Heart left ventricle (tissue), 16 donors: ENCODE results near the gene EIF4E3. TPM values are rescaled to one million over a fixed set of nuclear protein-coding genes. Genes with fewer than 3 reads are reported as not detected.

Source experiments
- ATAC-seq, 4 donors: fragments of 200-7000 bp; cut with Tn5 transposase; one replicate each; pipeline ENCODE4 v1.9.1; 2020 to 2022; ENCODE audit warnings: moderate library complexity in 4 of 4, mild to moderate bottlenecking in 3 of 4, moderate number of reproducible peaks in 1 of 4
- DNase-seq, 5 donors: peaks; one replicate each; pipeline ENCODE4 v3.0.0-alpha.2; 2020
- H3K27ac ChIP-seq, 12 donors: fragments of 200-600 bp; sonication (generic) in 4 of 12; one replicate each; pipeline versions ENCODE4 v1.5.0 to v1.8.0; 2016 to 2022; ENCODE audit warnings: mild to moderate bottlenecking in 2 of 12
- H3K27me3 ChIP-seq, 9 donors: fragments of 200-600 bp; sonication (generic) in 2 of 9; one replicate each; pipeline versions ENCODE4 v1.5.1 to v1.8.0; 2016 to 2022; ENCODE audit warnings: mild to moderate bottlenecking in 3 of 9
- H3K36me3 ChIP-seq, 9 donors: fragments of 200-600 bp; sonication (generic) in 2 of 9; one replicate each; pipeline versions ENCODE4 v1.5.0 to v1.8.0; 2018 to 2022; ENCODE audit warnings: mild to moderate bottlenecking in 2 of 9
- H3K4me1 ChIP-seq, 12 donors: fragments of 200-600 bp; sonication (generic) in 4 of 12; one replicate each; pipeline versions ENCODE4 v1.5.0 to v1.8.0; 2016 to 2022; ENCODE audit warnings: mild to moderate bottlenecking in 3 of 12
- H3K4me3 ChIP-seq, 12 donors: fragments of 200-600 bp; sonication (generic) in 4 of 12; one replicate each; pipeline versions ENCODE4 v1.5.0 to v1.8.0; 2017 to 2022; ENCODE audit warnings: mild to moderate bottlenecking in 9 of 12, moderate library complexity in 4 of 12
- H3K9me3 ChIP-seq, 12 donors: fragments of 200-600 bp; sonication (generic) in 4 of 12; one replicate each; pipeline versions ENCODE4 v1.5.0 to v1.8.0; 2016 to 2022; ENCODE audit warnings: mild to moderate bottlenecking in 1 of 12
- CTCF ChIP-seq, 12 donors: fragments of 200-600 bp; sonication (generic) in 4 of 12; IDR thresholded peaks; one replicate each; pipeline versions ENCODE4 v1.5.0 to v1.8.0; 2018 to 2022; ENCODE audit warnings: antibody characterized with exemption in 12 of 12, mild to moderate bottlenecking in 5 of 12
- POLR2A ChIP-seq, 2 donors: fragments of 450-650 bp; IDR thresholded peaks; one replicate each; pipeline ENCODE4 v1.6.1; 2017; ENCODE audit warnings: antibody characterized with exemption in 2 of 2, mild to moderate bottlenecking in 2 of 2, moderate library complexity in 2 of 2
- WGBS, 4 donors: extraction: QIAGEN DNeasy Blood & Tissue Kit in 2 of 4; methylation state at CpG; one replicate each; pipeline versions ENCODE4 v1.1.5 to v1.1.7; 2013 to 2018; 5-methylcytosine and 5-hydroxymethylcytosine counted together
- intact Hi-C, 10 donors: fragments of 100-400 bp; cut with DNase I; formaldehyde crosslinking; loops; one replicate each; pipeline versions ENCODE4 v1.11.1 to v1.14.2; 2022
- polyA plus RNA-seq, 2 donors: library from polyadenylated mRNA; stranded (reverse); fragments of 200-250 nt; gene quantifications; one replicate each; pipeline ENCODE4 v1.2.3, GENCODE V29; 2013
- total RNA-seq, 9 donors: library from RNA; depleted of rRNA in 2 of 9; stranded (reverse); fragments of >200 nt in 2 of 9; fragmentation: NEBNext Ultra II Directional in 3 of 9; extraction: Animal tissue kit (Norgen Biotek cat#: 25700) in 3 of 9; gene quantifications; one replicate each; pipeline versions ENCODE4 v1.1.0 to v1.2.4, GENCODE V29; 2016 to 2023
- donor health status: ischemic (EF 13 %, LVEDD 7.1; RV severe dilation, severe dysfunction).
- donor health status: healthy with polysubstance abuse.
- donor health status: DM: no; HTN: yes; CAD: no.
- donor health status: DM: no; HTN: no; CAD: no.
- donor health status: ischemic (EF 25% LVEDD 6.9; RV normal size, moderate dysfunction).
- donor health status: ischemic (EF 25% LVEDD 5.7; RV mildly dilated, moderate dysfunction).
- donor health status: healthy.
- donor health status: DM: yes; HTN: yes; CAD: no.
- donor health status: ischemic (EF 35%, LVEDD 5.7; RV mildly dilated, moderate dysfunction).
- donor health status: nonischemic (EF 11% LVEDD 7.7; RV severe dilation, severe dysfunction).
- donor health status: DM: yes; HTN: yes; CAD: no.
- donor health status: PGD.
- donor health status: ischemic (EF 29% LVEDD 5.4; RV normal size, mild dysfunction).
- donor health status: nonischemic (EF 23%, LVEDD 6.1; RV moderate dilation, normal function).

EIF4E3 gene
- total and polyA plus RNA-seq, 11 donors = 18.4 to 53.0 (median 45.4) TPM

GRCh38 chr3:71652781-71653413 is 72.3 kb downstream of the EIF4E3 start:
- no peak overlapping the region for H3K4me3 ChIP-seq
- H3K4me1 ChIP-seq = peaks cover 0 to 8% (median 1%) of the 10 kb centered on the region in 12 donors
- ATAC-seq (peak in 3 of 4 donors; percentile 67 to 79 (median 79)), DNase-seq (peak in 2 of 5 donors; percentile 24 to 48)
- no peak for TF ChIP-seq POLR2A (IDR thresholded peaks at IDR 0.05)
- peak; percentile 21 to 68 (median 50) for TF ChIP-seq CTCF (IDR thresholded peaks at IDR 0.05)
- H3K27ac ChIP-seq = peak overlapping the region in 1 of 12 donors; percentile 13
- intact Hi-C loops = loop anchor here in 8 of 10 donors (2.0 to 10.0 kb wide), 10 partner anchors 346 to 1591 kb away; no protein-coding TSS in a partner anchor
- H3K9me3 ChIP-seq = no peaks in the 10 kb centered on the region
- H3K36me3 ChIP-seq = no peaks in the 10 kb centered on the region
- no peaks in the 10 kb centered on the region for H3K27me3 ChIP-seq
- WGBS, 4 donors = 35 to 40% (median 37%) methylated on average over 14 of the region's 14 CpGs

GRCh38 chr3:71651625-71652024 is 73.6 kb downstream of the EIF4E3 start:
- Histone ChIP-seq H3K9me3 (no peaks in the 10 kb centered on the region), H3K27ac (no peak overlapping the region), H3K4me1 (peaks cover 0 to 11% (median 0%) of the 10 kb centered on the region in 12 donors), H3K4me3 (no peak overlapping the region), H3K36me3 (no peaks in the 10 kb centered on the region), H3K27me3 (no peaks in the 10 kb centered on the region)
- DNase-seq = no peak
- 88 to 94% (median 89%) methylated on average over 6 of the region's 6 CpGs for WGBS, 4 donors
- intact Hi-C loops = loop anchor here in 8 of 10 donors (2.0 to 10.0 kb wide), 10 partner anchors 344 to 1589 kb away; no protein-coding TSS in a partner anchor
- no peak for TF ChIP-seq POLR2A (IDR thresholded peaks at IDR 0.05)
- no peak for TF ChIP-seq CTCF (IDR thresholded peaks at IDR 0.05)
- ATAC-seq = no peak

- ATAC-seq (no peak), DNase-seq (no peak)
- intact Hi-C loops = loop anchor here in 8 of 10 donors (5.0 to 10.0 kb wide), 9 partner anchors 343 to 1588 kb away; no protein-coding TSS in a partner anchor
- no peak overlapping the region for H3K27ac ChIP-seq
- H3K9me3 ChIP-seq = no peaks in the 10 kb centered on the region
- 87 to 92% (median 89%) methylated on average over 5 of the region's 5 CpGs for WGBS, 4 donors
- no peak overlapping the region for H3K4me3 ChIP-seq
- TF ChIP-seq CTCF (IDR thresholded peaks at IDR 0.05) = no peak
- no peak for TF ChIP-seq POLR2A (IDR thresholded peaks at IDR 0.05)
- H3K27me3 ChIP-seq = no peaks in the 10 kb centered on the region
- peaks cover 0 to 11% (median 0%) of the 10 kb centered on the region in 12 donors for H3K4me1 ChIP-seq
- no peaks in the 10 kb centered on the region for H3K36me3 ChIP-seq
These were observed 74.8 kb downstream of the EIF4E3 start for GRCh38 chr3:71650372-71650771.

GRCh38 chr3:71649757-71650156 is 75.4 kb downstream of the EIF4E3 start:
- Histone ChIP-seq H3K36me3 (no peaks in the 10 kb centered on the region), H3K4me3 (no peak overlapping the region), H3K27me3 (no peaks in the 10 kb centered on the region), H3K27ac (no peak overlapping the region), H3K9me3 (no peaks in the 10 kb centered on the region), H3K4me1 (peaks cover 0 to 11% (median 0%) of the 10 kb centered on the region in 12 donors)
- intact Hi-C loops = loop anchor here in 8 of 10 donors (5.0 to 10.0 kb wide), 9 partner anchors 342 to 1587 kb away; no protein-coding TSS in a partner anchor
- 81 to 95% (median 91%) methylated on average over 6 of the region's 6 CpGs for WGBS, 4 donors
- DNase-seq = no peak
- TF ChIP-seq CTCF (IDR thresholded peaks at IDR 0.05) (no peak), POLR2A (IDR thresholded peaks at IDR 0.05) (no peak)
- ATAC-seq = no peak
